Nephron progenitor cell (in vitro differentiated cells): ENCODE data around the gene SDF4.
A peak's percentile ranks its signal among the peaks of the same experiment; 100 is the strongest.

Experiments used
- DNase-seq: peaks from one replicate; pipeline ENCODE4 v3.0.0; 2021
- H3K27ac Mint-ChIP-seq: 2 replicates; pipeline ENCODE4 v1.8.0; 2021; ENCODE audit warnings: mild to moderate bottlenecking, moderate library complexity, mixed read lengths
- H3K27me3 Mint-ChIP-seq: 2 replicates; pipeline ENCODE4 v1.8.0; 2021; ENCODE audit warnings: mild to moderate bottlenecking, low read depth, mixed read lengths; ENCODE audit not compliant: poor library complexity
- H3K36me3 Mint-ChIP-seq: 2 replicates; pipeline ENCODE4 v1.8.0; 2021; ENCODE audit warnings: low read depth, mixed read lengths
- H3K4me1 Mint-ChIP-seq: 2 replicates; pipeline ENCODE4 v1.8.0; 2021; ENCODE audit warnings: mixed read lengths
- H3K4me3 Mint-ChIP-seq: 2 replicates; pipeline ENCODE4 v1.8.0; 2021; ENCODE audit warnings: mild to moderate bottlenecking, moderate library complexity, mixed read lengths
- H3K9me3 Mint-ChIP-seq: 2 replicates; pipeline ENCODE4 v1.8.0; 2021; ENCODE audit warnings: mild to moderate bottlenecking, moderate library complexity, mixed read lengths
- CTCF ChIP-seq: fragments of 200-600 bp; sonication (generic); IDR thresholded peaks from 2 replicates; pipeline ENCODE4 v1.5.0; 2021; ENCODE audit warnings: antibody characterized with exemption

Gene SDF4

GRCh38 chr1:1183833-1184775 is 47.7 kb downstream of the SDF4 start:
- no peaks in the 10 kb centered on the region for H3K36me3 Mint-ChIP-seq
- no peak overlapping the region for H3K4me3 Mint-ChIP-seq
- H3K4me1 Mint-ChIP-seq: peaks cover 27% of the 10 kb centered on the region
- H3K27ac Mint-ChIP-seq: no peak overlapping the region
- H3K27me3 Mint-ChIP-seq: peaks cover 16% of the 10 kb centered on the region
- peaks cover 11% of the 10 kb centered on the region for H3K9me3 Mint-ChIP-seq
- TF ChIP-seq CTCF: no peak
- DNase-seq: peak; percentile 1

- Mint-ChIP-seq H3K27ac (no peak overlapping the region), H3K4me3 (no peak overlapping the region), H3K4me1 (peaks cover 27% of the 10 kb centered on the region), H3K36me3 (no peaks in the 10 kb centered on the region), H3K9me3 (peaks cover 5% of the 10 kb centered on the region), H3K27me3 (peaks cover 8% of the 10 kb centered on the region)
- no peak for TF ChIP-seq CTCF
- peak; percentile 10 for DNase-seq
These were observed 48.5 kb downstream of the SDF4 start for GRCh38 chr1:1183221-1183747.

- H3K4me3 Mint-ChIP-seq: no peak overlapping the region
- H3K27me3 Mint-ChIP-seq: peaks cover 4% of the 10 kb centered on the region
- DNase-seq: peak; percentile 16
- peaks cover 27% of the 10 kb centered on the region for H3K4me1 Mint-ChIP-seq
- no peaks in the 10 kb centered on the region for H3K36me3 Mint-ChIP-seq
- no peak overlapping the region for H3K27ac Mint-ChIP-seq
- no peaks in the 10 kb centered on the region for H3K9me3 Mint-ChIP-seq
- no peak for TF ChIP-seq CTCF
These were observed 49.1 kb downstream of the SDF4 start for GRCh38 chr1:1182491-1183220.

DNA sequence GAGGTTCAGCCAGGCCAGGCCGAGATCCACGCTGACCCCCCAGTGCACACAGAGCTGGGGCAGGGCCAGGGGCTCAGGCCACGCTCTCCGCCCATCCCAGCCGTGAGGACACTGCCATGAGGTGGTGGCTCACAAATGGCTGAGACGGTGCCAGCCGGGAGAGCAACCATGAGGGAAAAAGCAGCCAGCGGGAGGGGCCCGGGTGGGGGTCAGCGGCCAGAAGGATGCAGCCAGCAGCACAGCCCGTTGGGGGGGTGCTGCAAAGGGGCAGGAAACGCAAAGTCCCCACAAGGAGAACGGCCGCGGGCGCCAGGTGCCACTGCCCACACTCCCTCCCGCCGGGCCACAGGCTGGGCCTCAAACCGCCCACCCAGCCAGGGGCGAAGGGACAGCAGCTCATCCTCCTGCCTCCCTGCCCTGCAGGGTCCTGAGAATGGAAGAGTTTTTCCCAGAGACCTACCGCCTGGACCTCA is 49.8 kb downstream of the SDF4 start:
- Mint-ChIP-seq H3K36me3 (no peaks in the 10 kb centered on the region), H3K27ac (no peak overlapping the region), H3K4me1 (peaks cover 30% of the 10 kb centered on the region), H3K27me3 (peaks cover 11% of the 10 kb centered on the region), H3K9me3 (no peaks in the 10 kb centered on the region), H3K4me3 (no peak overlapping the region)
- peak; percentile 11 for DNase-seq
- no peak for TF ChIP-seq CTCF

DNA sequence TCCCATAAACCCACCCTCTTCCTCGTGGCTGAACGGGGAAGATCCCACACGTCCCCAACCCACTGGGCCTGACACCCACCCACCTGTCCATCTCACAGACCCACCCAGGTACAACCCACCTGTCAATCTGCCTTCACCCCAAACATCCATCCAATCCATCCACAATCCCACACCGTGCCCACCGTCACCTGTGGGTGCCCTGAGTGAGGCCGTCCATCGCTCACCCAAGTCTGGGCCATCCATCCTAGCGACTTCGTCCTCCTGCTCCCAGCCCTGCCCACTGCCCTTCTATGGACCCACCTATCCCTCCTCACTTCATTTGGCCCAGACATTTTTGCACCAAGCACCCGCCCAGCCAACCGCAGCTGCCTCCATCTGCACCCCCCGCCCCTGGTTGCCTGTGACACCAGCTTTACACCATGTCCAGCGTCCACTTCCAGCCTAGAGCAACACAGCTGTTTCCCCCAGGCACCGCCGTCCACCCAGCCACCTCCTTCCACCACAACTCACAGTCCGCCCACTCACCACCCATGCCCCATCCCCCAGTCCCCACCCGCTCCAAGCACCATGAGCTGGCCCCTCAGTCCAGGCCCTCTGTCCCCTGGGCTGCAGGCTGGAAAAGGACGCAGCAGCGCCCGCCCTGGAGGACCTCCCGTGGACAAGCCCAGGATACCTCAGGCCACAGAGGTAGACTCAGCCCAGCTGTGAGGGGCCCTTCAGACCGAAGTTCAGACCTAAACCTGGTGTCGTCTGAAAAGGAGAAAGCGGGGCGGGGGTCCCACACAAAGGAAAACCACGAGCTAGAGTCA is 50.5 kb downstream of the SDF4 start:
- Mint-ChIP-seq H3K9me3 (no peaks in the 10 kb centered on the region), H3K36me3 (no peaks in the 10 kb centered on the region), H3K4me3 (no peak overlapping the region), H3K27ac (no peak overlapping the region), H3K27me3 (peaks cover 17% of the 10 kb centered on the region), H3K4me1 (peaks cover 35% of the 10 kb centered on the region)
- TF ChIP-seq CTCF: no peak
- peak; percentile 9 for DNase-seq
